ENCODE measurements around the gene NGDN.
"Not testable (repeated sequence)": the region's sequence is repeated elsewhere in the genome, so short reads cannot be mapped to it uniquely, and the experiment has no call there.

NGDN gene

DNA sequence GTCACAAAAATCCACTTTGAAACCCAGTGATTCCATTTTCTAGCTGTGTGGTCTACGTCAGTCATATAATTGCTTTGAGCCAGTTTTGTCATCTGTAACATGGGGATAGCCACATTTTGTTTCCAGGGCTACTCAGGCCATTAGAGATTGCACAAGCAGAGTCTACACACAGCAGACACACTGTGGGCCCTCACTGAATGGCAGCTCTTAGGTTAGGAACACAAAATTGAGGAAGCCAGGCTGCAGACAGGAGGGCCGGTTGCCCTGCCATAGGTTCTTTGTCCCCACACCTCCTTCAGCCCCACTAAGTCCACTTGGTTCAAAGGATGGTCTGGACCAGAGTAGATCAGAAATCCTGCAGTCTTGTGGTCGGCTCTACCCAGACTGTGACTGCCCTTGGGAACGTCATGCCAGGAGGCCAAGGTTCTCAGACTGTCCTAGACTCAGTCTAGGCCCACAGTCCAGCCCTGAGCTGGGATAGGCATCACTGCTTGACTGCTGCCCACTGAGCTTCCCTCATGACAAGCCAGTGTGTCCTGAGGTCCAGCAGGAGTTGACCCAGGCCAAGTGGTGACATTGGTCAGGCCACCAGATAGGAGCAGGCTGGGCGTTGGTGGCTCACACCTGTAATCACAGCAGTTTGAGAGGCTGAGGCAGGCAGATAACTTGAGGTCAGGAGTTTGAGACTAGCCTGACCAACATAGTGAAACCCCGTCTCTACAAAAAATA lies 30.2 kb upstream of the NGDN start:
- DNase-seq, result no peak

DNA sequence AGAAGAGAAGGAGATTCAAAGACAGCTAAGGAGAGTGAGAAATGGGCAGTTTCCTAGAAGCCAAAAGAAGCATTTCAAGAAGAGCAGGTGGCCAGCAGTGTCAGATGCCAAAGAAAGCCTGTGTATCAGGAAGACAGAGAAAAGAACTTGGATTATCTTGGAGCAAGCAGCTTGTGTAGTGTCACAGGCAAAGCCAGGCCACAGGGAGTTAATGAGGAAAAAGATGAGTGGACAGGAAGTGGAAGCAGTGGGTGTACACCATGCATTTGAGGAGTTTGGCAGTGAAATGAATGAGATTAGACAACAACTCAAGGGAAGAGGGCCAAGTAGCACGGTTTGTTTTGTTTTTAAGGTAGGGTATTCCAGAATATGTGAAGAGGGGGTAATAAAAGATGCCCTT lies 28.4 kb upstream of the NGDN start:
- no peak for DNase-seq

DNA sequence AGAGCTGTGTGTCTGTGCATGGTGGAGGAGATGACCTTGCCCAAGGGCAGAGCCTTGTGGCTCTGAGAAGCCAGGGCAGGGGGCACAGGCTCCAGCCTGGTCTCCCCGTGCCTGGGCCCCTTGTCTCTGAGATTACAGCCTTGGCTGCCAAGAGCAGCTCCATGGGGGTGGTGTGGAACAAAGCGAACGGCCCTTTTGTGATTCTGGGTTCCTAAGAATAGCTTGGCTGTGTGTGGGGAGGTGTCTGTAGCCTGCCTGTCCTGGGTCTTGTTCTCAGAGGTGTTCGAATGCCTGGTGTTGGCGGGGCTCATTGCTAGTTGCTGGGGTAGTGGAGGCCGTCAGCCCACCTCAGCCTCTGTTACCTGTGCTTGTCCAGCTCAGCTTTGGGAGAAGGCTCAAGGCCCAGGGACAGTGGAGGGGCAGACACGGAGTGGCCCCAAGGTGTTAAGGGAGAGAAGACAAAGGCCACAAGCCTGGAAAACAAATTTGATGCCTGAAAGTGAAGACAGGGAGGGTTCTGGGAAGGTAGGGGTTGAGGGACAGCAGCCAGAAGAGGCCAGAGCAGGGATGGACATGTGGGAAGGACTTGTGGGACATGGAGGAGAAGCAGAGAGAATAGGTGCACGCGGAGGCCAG lies 26.7 kb upstream of the NGDN start:
- no peak for DNase-seq

DNA sequence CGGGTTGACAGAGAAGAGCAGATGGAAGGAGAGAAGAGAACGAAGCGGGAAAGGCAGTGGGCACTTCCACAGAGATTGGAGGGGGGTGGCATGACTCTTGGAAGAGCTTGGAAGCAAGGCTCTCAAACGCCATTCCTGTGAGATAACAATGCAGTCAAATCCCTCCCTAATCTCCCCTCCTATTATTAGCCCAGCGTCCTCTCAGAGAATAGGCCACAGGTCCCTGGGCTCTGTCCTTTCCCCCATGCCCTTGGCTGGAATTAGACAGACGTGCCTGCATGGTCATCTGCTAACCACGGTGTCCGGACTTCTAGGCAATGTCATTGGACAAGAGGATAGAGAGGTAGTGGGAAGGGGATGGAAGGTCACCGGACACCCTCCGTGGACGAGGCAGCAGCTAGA lies 26.1 kb upstream of the NGDN start:
- no peak for DNase-seq

DNA sequence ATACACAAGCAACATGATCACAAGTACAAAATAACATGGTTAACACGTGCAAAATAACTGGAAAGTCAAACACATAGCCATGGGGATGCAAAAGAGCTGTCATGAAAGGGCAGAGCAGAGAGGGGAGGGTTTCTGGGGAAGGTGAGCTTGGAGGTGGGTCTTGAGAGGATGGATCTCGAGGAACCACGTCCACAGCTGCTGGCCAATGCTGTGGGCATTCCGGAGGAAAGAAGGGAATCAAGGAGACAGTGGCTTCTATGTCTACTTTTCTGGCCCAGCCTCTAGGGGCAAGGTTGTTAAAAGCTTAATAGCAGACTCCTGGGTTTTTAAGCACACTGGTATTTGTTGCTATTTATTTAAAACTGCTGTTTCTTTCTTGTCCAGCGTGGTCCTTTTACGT lies 25.6 kb upstream of the NGDN start:
- no peak for DNase-seq

DNA sequence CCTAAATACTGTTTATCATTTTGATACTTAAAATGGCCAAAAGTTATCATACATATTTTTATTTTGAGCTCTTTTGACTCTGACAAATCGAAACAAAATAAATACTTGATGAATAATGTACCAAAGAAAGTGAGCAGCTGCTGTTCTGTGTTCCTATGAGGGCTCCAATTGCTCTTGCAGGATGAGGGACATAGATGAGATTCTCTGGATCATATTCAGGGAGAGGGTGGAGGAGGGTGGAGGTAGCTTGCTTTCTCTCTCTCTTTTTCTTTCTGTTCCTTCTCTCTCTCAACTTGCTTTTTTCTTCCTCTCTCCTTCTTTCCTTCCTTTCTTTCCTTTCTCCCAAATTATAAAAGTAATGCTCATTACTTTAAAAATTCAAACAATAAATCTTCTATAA lies 25.2 kb upstream of the NGDN start:
- DNase-seq, result no peak

DNA sequence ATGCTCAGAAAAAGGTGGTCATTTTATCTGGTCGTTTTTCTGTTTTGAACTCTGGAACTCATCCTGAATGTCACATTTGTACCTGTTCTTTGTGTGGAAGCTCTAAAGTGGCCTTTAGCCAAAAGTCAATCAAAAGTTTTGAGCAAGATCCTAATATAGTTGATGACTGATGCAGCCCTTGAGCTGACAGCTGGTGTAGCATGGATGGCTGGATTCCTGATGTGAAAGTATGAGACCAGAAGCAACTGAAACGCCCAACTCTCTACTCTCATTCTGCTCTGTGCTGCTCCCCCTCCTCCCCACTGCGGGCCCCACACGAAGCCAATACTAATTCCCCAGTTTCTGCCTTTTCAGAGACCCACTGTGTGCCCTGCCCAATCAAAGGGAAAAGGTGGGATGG lies 23.7 kb upstream of the NGDN start:
- no peak for DNase-seq

DNA sequence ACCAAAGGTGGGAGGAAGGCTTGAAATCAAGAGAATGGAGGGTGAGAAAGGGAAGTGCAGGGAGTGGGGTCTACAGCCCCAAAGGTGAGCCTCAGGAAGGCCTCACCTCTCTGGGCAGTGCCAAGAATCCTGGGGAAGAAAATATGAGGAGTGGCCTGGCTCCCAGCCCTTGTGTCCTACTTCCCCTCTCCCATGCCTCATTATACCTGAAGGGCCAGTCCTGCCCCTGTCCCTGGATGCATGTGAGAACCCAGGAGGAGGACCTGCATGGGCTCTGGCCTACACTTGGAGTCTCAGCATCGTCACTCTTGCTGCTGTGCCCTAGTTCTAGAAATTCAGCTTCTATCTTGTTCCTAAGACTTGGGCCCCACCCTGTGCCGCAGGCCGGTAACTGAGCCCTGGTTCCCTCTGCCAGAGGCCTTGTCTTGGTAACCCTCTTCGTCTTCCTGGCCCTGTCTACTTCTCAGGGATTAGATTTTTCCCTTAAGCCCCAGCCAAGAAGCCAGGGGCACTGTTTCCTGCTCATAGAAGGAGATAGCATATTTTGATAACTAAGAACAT lies 23.1 kb upstream of the NGDN start:
- no peak for DNase-seq

DNA sequence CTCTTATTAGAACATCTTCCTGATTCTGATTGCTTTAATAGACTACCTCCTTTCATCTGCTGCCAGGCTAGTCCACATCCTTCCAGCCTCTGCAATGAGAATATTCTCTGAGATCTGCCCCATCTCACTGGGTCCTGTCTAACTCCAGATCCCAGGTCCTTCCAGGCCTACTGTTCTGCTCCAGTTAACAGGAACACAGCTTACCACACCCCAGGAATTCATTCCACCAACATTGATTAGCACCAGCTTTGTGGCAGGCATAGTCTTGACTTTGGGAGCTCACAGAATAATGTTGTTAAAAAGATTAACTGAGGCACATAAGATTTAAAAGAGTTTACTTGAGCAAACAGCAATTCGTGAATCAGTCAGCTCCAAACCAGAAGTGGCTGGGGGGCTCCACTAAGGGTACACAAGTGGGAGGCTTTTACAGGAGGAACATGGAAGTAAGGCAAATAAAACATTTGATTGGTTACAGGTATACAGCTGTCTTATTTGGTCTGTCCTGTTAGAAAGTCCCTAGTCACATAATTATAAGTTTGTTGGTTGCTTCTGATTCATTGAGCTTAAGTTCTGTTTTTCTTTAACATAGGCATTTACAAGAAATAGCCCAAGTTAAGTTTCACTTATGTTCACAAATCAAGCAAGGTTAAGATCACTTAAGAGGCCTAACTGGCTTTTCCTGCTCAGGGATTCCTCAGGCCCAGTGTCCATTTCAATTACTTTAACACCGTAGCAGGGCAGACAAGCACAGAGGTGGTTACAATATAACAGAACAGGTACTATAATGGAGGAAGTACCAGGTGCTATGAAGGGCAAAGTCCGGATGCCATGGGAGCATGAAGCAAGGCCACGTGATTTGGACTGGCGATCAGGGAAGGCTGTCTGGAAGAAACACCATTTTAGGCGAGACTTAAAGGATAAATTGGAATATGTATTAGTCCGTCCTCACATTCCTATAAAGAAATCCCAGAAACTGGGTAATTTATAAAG lies 21.8 kb upstream of the NGDN start:
- no peak for DNase-seq

DNA sequence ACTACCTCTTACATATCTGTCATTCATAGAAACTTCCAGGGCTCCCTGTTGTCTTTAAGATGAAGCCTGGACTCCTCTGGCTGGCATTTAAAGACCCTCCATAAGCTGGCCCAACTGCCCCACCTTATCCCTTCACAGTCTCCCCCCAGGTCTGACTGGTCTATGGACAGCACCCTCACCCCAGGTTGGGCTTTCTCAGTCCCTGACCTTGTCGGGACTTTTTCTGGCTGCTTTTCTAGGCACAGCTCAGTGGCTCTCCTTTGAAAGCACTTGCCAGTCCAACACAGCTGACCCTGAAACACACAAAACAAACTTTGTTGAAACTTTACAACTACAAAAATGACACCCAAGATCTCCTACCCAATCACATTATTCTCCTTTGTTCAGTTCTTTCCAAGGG lies 20.2 kb upstream of the NGDN start:
- DNase-seq, result no peak

DNA sequence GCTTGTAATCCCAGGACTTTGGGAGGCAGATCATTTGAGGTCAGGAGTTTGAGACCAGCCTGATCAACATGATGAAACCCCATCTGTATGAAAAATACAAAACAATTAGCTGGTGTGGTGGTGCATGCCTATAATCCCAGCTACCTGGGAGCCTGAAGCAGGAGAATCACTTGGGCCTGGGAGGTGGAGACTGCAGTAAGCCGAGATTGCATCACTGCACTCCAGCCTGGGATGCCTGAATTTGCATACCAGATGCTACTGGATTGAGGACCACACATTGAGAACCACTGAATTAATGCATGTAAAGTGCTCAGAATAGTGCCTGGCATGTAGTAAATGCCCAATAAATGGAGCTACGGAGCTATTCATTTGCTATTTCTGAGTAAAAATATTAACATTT lies 19.1 kb upstream of the NGDN start:
- no peak for DNase-seq

DNA sequence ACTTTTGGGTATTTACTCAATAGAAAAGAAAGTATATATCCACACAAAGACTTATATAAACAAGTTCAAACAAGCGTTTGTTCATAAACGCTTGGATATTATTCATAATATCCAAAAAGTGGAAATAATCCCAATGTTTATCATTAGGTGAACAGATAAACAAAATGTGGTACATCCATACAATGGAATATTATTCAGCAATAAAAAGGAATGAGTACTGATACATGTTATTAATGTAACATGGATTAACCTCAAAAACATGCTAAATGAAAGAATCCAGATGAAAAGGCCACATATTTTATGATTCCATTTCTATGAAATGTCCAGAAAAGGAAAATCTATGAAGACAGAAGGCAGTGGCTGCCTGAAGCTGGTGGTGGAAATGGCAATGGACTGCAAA lies 17.3 kb upstream of the NGDN start:
- DNase-seq, result no peak

DNA sequence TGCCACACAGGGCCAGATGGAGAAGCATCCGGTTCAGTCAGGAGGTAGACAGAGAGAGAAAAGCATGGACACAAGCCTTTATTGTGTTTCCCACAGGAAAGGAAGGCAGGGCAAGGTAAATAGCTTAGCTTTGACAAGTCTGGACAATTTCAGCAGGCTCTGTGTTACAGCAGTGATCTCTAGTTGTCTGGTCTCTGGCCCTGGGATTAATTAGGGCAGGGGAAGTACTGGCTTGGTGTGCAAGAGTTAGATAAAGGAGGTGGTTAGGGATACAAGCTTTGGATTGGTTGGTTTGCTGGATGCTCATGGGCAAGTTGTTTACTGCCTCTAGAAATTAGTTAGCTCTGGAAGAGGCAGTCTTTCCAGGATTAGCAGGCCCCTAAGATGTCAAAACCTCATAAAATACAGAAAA lies 15.1 kb upstream of the NGDN start:
- DNase-seq, result no peak

DNA sequence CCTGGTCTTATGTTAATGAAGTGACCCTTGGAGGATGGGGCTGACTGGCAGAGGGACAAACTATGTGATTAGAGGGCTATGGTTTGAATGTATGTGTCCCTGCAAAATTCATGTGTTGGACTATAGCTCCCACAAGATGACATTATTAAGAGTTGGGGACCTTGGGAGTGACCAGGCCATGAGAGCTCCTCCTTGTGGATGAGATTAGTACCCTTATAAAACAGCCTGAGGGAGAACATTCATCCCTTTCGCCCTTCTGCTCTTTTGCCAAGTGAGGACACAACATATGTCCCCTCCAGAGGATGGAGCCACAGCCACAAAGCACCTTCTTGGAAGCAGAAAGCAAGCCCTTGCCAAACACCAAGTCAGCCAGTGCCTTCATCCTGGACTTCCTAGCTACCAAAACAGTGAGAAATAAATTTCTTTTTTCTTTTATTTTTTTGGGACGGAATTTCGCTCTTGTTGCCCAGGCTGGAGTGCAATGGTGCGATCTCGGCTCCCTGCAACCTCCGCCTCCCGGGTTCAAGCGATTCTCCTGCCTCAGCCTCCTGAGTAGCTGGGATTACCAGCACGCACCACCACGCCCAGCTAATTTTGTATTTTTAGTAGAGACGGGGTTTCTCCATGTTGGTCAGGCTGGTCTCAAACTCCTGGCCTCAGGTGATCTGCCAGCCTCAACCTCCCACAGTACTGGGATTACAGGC lies 12.5 kb upstream of the NGDN start:
- DNase-seq, result not testable (repeated sequence)

DNA sequence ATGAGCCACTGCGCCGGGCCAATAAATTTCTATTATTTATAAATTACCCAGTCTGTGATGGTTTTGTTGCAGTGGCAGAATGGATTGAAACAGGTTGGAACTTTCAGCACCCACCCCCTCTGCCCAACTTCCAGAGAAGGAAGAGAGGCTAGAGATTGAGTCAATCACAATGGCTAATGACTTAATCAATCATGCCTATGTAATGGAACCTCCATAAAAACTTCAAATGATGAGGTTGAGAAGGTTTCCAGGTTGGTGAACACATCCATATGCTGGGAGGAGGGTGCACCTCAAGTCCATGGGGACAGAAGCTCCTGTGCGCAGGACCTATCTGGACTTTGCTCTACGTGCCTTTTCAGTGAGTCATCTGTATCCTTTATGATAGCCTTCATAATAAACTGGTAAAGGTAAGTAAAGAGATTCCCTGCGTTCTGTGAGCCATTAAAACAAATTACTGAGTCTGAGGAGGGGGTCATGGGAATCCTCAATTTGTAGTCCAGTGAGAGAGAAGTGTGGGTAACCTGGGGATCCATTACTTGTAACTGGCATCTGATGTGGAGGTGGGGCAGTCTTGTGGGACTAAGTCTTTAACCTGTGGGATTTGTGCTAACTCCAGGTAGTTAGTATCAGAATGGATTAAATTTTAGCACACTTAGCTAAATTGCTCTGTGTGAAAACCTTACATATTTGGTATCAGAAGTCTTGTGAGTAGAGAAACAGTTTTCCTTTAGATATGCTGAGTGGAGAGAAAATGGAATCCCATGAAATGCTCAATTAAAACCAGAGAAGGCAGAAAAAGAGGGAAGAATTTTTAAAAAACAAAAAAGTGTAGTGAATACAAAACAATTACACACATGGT lies 11.7 kb upstream of the NGDN start:
- DNase-seq, result no peak

DNA sequence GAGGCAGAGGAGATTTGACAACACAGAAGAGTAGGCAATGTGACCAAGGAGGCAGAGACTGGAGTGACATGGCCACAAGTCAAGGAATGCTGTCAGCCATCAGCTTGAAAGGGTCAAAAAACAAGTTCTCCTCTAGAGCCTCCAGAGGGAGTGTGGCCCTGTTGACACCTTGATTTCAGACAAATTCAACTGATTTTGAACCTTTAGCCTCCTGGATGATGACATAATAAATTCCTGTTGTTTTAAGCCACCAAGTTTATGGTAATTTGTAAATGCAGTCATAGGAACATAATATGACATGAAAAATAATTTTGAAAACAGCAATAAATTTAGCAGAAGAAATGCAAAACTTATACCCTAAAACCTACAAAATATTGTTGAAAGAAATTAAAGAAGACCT lies 8.5 kb upstream of the NGDN start:
- no peak for DNase-seq

DNA sequence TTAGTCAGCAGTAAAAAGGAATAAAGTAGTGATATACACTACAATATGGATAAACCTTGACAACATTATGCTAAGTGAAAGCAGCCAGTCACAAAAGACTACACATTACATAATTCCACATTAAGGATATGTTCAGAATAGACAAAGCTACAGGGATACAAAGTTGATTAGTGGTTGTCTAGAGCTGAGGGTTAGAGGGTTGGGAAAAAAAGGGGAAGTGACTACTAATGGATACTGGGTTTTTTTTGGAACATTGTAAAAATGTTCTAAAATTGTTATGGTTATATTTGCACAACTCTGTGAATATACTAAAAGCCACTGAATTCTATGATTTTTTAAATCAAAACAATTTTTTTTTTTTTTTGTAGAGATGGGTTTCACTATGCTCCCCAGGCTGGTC lies 4.8 kb upstream of the NGDN start:
- DNase-seq, result no peak

DNA sequence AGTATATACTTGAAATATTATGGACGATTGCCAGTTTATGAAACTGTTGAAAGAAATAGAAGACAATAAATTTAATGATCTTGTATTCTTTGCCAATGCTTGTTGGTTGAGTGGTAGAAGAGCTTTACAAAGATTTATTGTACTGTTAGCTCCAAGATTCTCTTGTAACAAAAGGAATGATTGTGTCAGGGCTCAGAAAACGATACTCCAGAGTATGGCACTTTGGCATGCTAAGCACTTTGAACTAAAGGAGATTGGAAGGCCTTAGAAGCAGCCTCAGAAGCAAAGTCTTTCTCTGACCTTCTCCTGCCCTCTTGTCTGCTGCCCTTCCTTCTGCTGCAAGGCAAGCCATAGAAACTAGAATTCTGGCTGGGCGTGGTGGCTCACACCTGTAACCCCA lies 4.2 kb upstream of the NGDN start:
- DNase-seq, result no peak

DNA sequence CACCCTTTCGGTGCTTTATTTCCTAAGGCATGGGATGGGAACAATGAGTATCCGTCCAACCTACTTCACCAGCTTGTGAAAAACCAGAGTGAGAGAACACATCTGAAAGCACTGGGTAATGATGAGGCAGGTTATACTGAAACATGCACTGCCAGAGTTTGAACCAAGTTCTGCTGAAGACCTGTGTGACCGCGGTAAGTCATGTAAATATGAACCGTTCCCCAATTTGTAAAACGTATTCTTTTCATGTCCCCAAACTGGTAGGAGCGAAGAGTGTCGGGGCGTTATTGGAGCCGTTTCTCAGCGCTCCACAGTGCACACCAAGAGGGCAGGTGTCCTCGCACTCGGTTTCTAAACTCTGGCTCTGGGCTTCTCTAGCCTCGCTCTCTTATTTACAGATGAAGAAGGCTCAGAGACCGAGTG lies 788 bp upstream of the NGDN start:
- no peak for DNase-seq

DNA sequence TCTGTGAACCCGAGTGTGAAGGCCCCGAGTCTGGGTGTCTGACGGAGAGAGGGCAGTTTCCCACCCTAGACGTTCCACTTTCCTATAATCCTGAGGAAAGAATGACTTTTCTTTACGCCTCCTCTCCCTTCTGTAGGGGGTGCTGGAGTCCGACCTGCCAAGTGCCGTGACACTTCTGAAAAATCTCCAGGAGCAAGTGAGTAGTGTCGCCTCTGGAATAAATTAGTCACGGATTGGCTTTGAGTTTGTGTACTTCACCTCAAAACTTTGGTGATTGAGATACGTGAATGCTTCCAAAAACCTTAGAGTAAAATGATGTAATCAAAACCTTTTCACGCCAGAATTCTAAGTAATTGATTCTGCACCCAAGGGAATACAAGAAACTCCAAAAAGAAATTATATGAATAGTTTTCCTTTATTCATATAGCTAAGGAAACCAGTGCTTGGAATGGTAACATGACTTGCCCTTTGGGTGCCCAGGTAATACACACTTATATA lies 452 bp downstream of the NGDN start:
- DNase-seq, result peak; percentile 53

DNA sequence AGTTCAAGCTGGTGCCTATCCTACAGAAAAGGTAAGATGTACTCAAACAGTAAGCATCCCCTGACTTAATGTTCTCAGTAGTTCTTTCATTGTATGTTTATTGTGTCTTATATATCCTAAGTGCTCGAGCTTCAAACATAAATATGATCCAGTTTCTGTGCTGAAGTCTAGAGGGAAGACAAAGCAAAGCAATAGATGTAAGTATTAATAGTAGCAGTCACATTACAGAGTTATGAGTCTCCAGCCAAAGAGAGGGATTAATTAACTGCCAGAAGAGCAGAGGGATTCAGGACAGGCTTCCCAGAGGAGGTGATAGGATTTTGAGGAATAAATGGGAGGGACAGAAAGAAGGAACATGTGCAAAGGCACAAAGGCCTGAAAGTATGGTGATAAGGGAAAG lies 1.4 kb downstream of the NGDN start:
- DNase-seq, result no peak

Measured in activated naive CD4-positive, alpha-beta T cell treated with anti-CD3 and anti-CD28 coated beads, Interleukin-2, amount 50 U/mL, for 16 hours (primary cell).